H1 (cell line): ENCODE results near the gene TMEM132A. TPM values are rescaled to one million over a fixed set of nuclear protein-coding genes. Genes with fewer than 3 reads are reported as not detected.

ENCODE experiments used
- CTCF ChIA-PET: fragments of 300-600 bp; sonication (Branson Sonifier 250); formaldehyde crosslinking; loops from one replicate; lab custom pipeline; 2021; ENCODE audit not compliant: partially characterized antibody; lab: Charles Lee
- POLR2A ChIA-PET: fragments of 300-600 bp; sonication (Branson Sonifier 250); formaldehyde crosslinking; loops from one replicate; lab custom pipeline; 2021; ENCODE audit warnings: inconsistent platforms; ENCODE audit not compliant: partially characterized antibody; lab: Charles Lee
- DNase-seq, 2 experiments: peaks; one replicate each; pipeline versions ENCODE4 v3.0.0 to v3.0.0-alpha.2; 2010 to 2022; ENCODE audit warnings: low spot score in 2 of 2, low read depth in 1 of 2, mixed read lengths in 1 of 2
- FAIRE-seq: peaks from 2 replicates; lab custom pipeline; 2011; peaks lifted over from hg19 to GRCh38; lab: Jason Lieb, UNC
- H2AFZ ChIP-seq: 2 replicates; pipeline ENCODE4 v1.8.1; 2012; ENCODE audit warnings: low read length, inconsistent platforms
- H2AK5ac ChIP-seq: 2 replicates; pipeline ENCODE4 v1.6.1; 2013; ENCODE audit warnings: low read depth, low read length
- H2BK120ac ChIP-seq: replicated peaks from 2 replicates; pipeline ENCODE3; 2013; ENCODE audit warnings: low read depth, low read length, inconsistent platforms
- H2BK12ac ChIP-seq: 2 replicates; pipeline ENCODE4 v1.6.1; 2013; ENCODE audit warnings: low read depth, low read length
- H2BK15ac ChIP-seq: 2 replicates; pipeline ENCODE4 v1.6.1; 2013; ENCODE audit warnings: low read length
- H2BK20ac ChIP-seq: 2 replicates; pipeline ENCODE4 v1.6.1; 2013; ENCODE audit warnings: low read length
- H2BK5ac ChIP-seq: 2 replicates; pipeline ENCODE4 v1.6.1; 2013; ENCODE audit warnings: low read depth, low read length
- H3K14ac ChIP-seq: 2 replicates; pipeline ENCODE4 v1.6.1; 2013; ENCODE audit warnings: inconsistent platforms; ENCODE audit not compliant: insufficient read length
- H3K18ac ChIP-seq: 2 replicates; pipeline ENCODE4 v1.6.1; 2013; ENCODE audit warnings: low read length; ENCODE audit errors: extremely low read depth
- H3K23ac ChIP-seq: 2 replicates; pipeline ENCODE4 v1.6.1; 2013; ENCODE audit warnings: inconsistent platforms; ENCODE audit not compliant: insufficient read length
- H3K23me2 ChIP-seq: 2 replicates; pipeline ENCODE4 v1.6.1; 2013; ENCODE audit warnings: low read depth, low read length
- H3K27ac ChIP-seq: 2 replicates; pipeline ENCODE4 v1.6.1; 2011; ENCODE audit warnings: low read depth, low read length, inconsistent platforms
- H3K27me3 ChIP-seq, 4 experiments: replicated peaks in 1 of 4; 1 replicate in 1 of 4; 2 replicates in 3 of 4; pipeline versions ENCODE4 v1.6.1 to v1.8.1; 2011 to 2013; ENCODE audit warnings: low read length in 3 of 4, mild to moderate bottlenecking in 3 of 4, inconsistent platforms in 2 of 4, mixed read lengths in 2 of 4, moderate library complexity in 1 of 4; ENCODE audit not compliant: control insufficient read depth in 3 of 4, insufficient read depth in 3 of 4; ENCODE audit errors: extremely low read depth in 1 of 4
- H3K36me3 ChIP-seq, 4 experiments: 2 replicates each; pipeline versions ENCODE4 v1.6.1 to v1.8.1; 2011 to 2013; ENCODE audit warnings: mild to moderate bottlenecking in 4 of 4, low read length in 3 of 4, moderate library complexity in 2 of 4, control low read depth in 1 of 4, inconsistent platforms in 1 of 4; ENCODE audit not compliant: insufficient read depth in 4 of 4, control insufficient read depth in 2 of 4
- H3K4ac ChIP-seq: replicated peaks from 2 replicates; pipeline ENCODE3; 2013; ENCODE audit warnings: low read length, low read depth, mixed read lengths, inconsistent platforms; ENCODE audit not compliant: insufficient read length
- H3K4me1 ChIP-seq, 4 experiments: replicated peaks in 1 of 4; 1 replicate in 1 of 4; 2 replicates in 3 of 4; pipeline versions ENCODE4 v1.6.1 to v1.8.1; 2011 to 2013; ENCODE audit warnings: low read length in 3 of 4, inconsistent platforms in 2 of 4, mixed read lengths in 1 of 4; ENCODE audit not compliant: insufficient read depth in 4 of 4, control insufficient read depth in 3 of 4
- H3K4me2 ChIP-seq, 2 experiments: 2 replicates each; pipeline versions ENCODE4 v1.6.1 to v1.8.1; 2011 to 2013; ENCODE audit warnings: low read depth in 2 of 2, low read length in 2 of 2, control low read depth in 1 of 2, inconsistent platforms in 1 of 2, mild to moderate bottlenecking in 1 of 2; ENCODE audit not compliant: insufficient read depth in 1 of 2
- H3K4me3 ChIP-seq, 4 experiments: fragments of 200-600, 300-600 bp in 1 of 4; sonication (generic), shearing (Covaris generic), sonication (Bioruptor Twin) in 1 of 4; 2 replicates each; pipeline versions ENCODE4 v1.5.1 to v1.8.1; 2011 to 2016; ENCODE audit warnings: low read length in 4 of 4, low read depth in 3 of 4, control low read depth in 2 of 4, inconsistent platforms in 2 of 4, mild to moderate bottlenecking in 2 of 4, mixed read lengths in 1 of 4, moderate library complexity in 1 of 4; ENCODE audit not compliant: insufficient read depth in 2 of 4; ENCODE audit errors: extremely low read depth in 1 of 4
- H3K56ac ChIP-seq: replicated peaks from 2 replicates; pipeline ENCODE3; 2013; ENCODE audit warnings: low read depth, mild to moderate bottlenecking, mixed read lengths, low read length, inconsistent platforms; ENCODE audit not compliant: insufficient read length
- H3K79me1 ChIP-seq: 2 replicates; pipeline ENCODE4 v1.6.1; 2013; ENCODE audit warnings: low read depth, low read length, control low read depth
- H3K79me2 ChIP-seq, 2 experiments: 2 replicates each; pipeline versions ENCODE4 v1.6.1 to v1.8.1; 2012 to 2013; ENCODE audit warnings: low read length in 2 of 2, mild to moderate bottlenecking in 2 of 2, inconsistent platforms in 1 of 2; ENCODE audit not compliant: insufficient read depth in 2 of 2, control insufficient read depth in 1 of 2
- H3K9ac ChIP-seq, 4 experiments: replicated peaks in 1 of 4; 1 replicate in 1 of 4; 2 replicates in 3 of 4; pipeline versions ENCODE4 v1.6.1 to v1.8.1; 2011 to 2013; ENCODE audit warnings: low read depth in 3 of 4, low read length in 3 of 4, control low read depth in 2 of 4, mild to moderate bottlenecking in 2 of 4, moderate library complexity in 2 of 4, inconsistent platforms in 1 of 4; ENCODE audit errors: extremely low read depth in 1 of 4
- H3K9me3 ChIP-seq, 2 experiments: 2 replicates each; pipeline versions ENCODE4 v1.6.1 to v1.8.1; 2012 to 2013; ENCODE audit warnings: mild to moderate bottlenecking in 2 of 2, moderate library complexity in 2 of 2, control low read depth in 1 of 2, inconsistent platforms in 1 of 2, low read depth in 1 of 2, low read length in 1 of 2, mixed read lengths in 1 of 2; ENCODE audit not compliant: insufficient read depth in 2 of 2
- H4K20me1 ChIP-seq, 2 experiments: replicated peaks in 1 of 2; 2 replicates each; pipeline versions ENCODE3 to v1.8.1; 2011 to 2013; ENCODE audit warnings: inconsistent platforms in 2 of 2, low read length in 2 of 2, mild to moderate bottlenecking in 1 of 2; ENCODE audit not compliant: insufficient read depth in 2 of 2, control insufficient read depth in 1 of 2
- H4K5ac ChIP-seq: 2 replicates; pipeline ENCODE4 v1.6.1; 2013; ENCODE audit warnings: low read length, low read depth, mixed read lengths, inconsistent platforms; ENCODE audit not compliant: insufficient read length
- H4K8ac ChIP-seq: 2 replicates; pipeline ENCODE4 v1.8.0; 2013; ENCODE audit warnings: mild to moderate bottlenecking, moderate library complexity, low read length, inconsistent platforms; ENCODE audit not compliant: insufficient read depth; ENCODE audit errors: extremely low read depth
- H4K91ac ChIP-seq: replicated peaks from 2 replicates; pipeline ENCODE3; 2013; ENCODE audit warnings: low read length, mixed read lengths, inconsistent platforms; ENCODE audit not compliant: insufficient read length
- CBX8 ChIP-seq: fragments of 300-800, 300-1000 bp; sonication (generic); IDR thresholded peaks from 2 replicates; pipeline ENCODE4 v1.7.1; 2016; ENCODE audit warnings: low read depth, low read length, borderline replicate concordance
- JUN ChIP-seq: IDR thresholded peaks from 2 replicates; pipeline ENCODE4 v1.6.1; 2011; ENCODE audit warnings: low read depth, mild to moderate bottlenecking, improper control_type of control experiment, low read length
- KDM1A ChIP-seq: fragments of 200-600, 300-600 bp; sonication (generic); IDR thresholded peaks from 2 replicates; pipeline ENCODE4 v1.7.1; 2016; ENCODE audit warnings: mild to moderate bottlenecking, low read length, borderline replicate concordance
- MAX ChIP-seq: IDR thresholded peaks from 2 replicates; pipeline ENCODE4 v1.6.1; 2012; ENCODE audit warnings: inconsistent platforms
- PHF8 ChIP-seq: fragments of 200-600 bp; sonication (generic); conservative IDR thresholded peaks from 2 replicates; pipeline ENCODE4 v1.7.1; 2012; ENCODE audit warnings: low read depth, mild to moderate bottlenecking, inconsistent platforms, low read length, moderate library complexity
- SIN3A ChIP-seq, 2 experiments: IDR thresholded peaks in 1 of 2; conservative IDR thresholded peaks in 1 of 2; 2 replicates each; pipeline ENCODE4 v1.6.1; 2011 to 2012; ENCODE audit warnings: low read length in 2 of 2, improper control_type of control experiment in 1 of 2, low read depth in 1 of 2, mild to moderate bottlenecking in 1 of 2
- SIX5 ChIP-seq: IDR thresholded peaks from 2 replicates; pipeline ENCODE4 v1.6.1; 2011; ENCODE audit warnings: mild to moderate bottlenecking, low read depth, low read length
- SP4 ChIP-seq: IDR thresholded peaks from 2 replicates; pipeline ENCODE4 v1.6.1; 2012; ENCODE audit warnings: low read length, inconsistent platforms
- YY1 ChIP-seq: IDR thresholded peaks from 2 replicates; pipeline ENCODE4 v1.6.1; 2011; ENCODE audit warnings: low read depth, mild to moderate bottlenecking, low read length
- WGBS, 2 experiments: shearing (Covaris generic) in 1 of 2; methylation state at CpG; one replicate each; pipeline versions ENCODE4 v1.1.6 to v1.1.7; 2013 to 2015; ENCODE audit warnings: low lambda C conversion rate in 2 of 2, mixed read lengths in 2 of 2, inconsistent platforms in 1 of 2, low coverage in 1 of 2, missing lambda C conversion rate in 1 of 2; ENCODE audit not compliant: insufficient replicate concordance in 2 of 2, insufficient coverage in 1 of 2, insufficient read length in 1 of 2; ENCODE audit errors: extremely low coverage in 1 of 2, missing lambda C conversion rate in 1 of 2; 5-methylcytosine and 5-hydroxymethylcytosine counted together
- polyA plus RNA-seq, 7 experiments: library from polyadenylated mRNA; depleted of rRNA in 3 of 7; stranded (reverse) in 5 of 7; unstranded in 2 of 7; fragments of >200 nt in 5 of 7; fragments of 200-250 nt in 2 of 7; gene quantifications; 1 replicate in 5 of 7; 2 replicates in 1 of 7; 4 replicates in 1 of 7; pipeline versions ENCODE4 v1.2.1 to v1.2.3, GENCODE V29; 2011 to 2013; ENCODE audit warnings: missing spikeins in 2 of 7, mixed read lengths in 2 of 7
- total RNA-seq: library from RNA; stranded (reverse); fragmentation: NEBNext Ultra II Directional; extraction: Animal tissue kit (Norgen Biotek cat#: 25700); gene quantifications from 2 replicates; pipeline ENCODE4 v1.2.1, GENCODE V29; 2021

TMEM132A gene
- total and polyA plus RNA-seq, 2 of the 8 experiments (the other 6 are each of a cell fraction or from before 2014, with no cell fraction given): 46.6 to 97.9 TPM

GRCh38 chr11:60906132-60906972 lies 17.9 kb upstream of the TMEM132A start, which contains the start of gene PRPF19:
Gene PRPF19, minus strand, starts transcription at chr11:60906585. Its CDS starts 203 bp downstream, at chr11:60906382.
- H3K18ac ChIP-seq: peak within 1 kb of the TSS; percentile 65; the same call in 1 of the 2 replicates
- no peak within 1 kb of the TSS for H3K23ac ChIP-seq
- H2BK5ac ChIP-seq: no peak within 1 kb of the TSS; the same call in 1 of the 2 replicates
- no peaks in the 10 kb centered on the region for H3K9me3 ChIP-seq
- H3K79me1 ChIP-seq: peaks cover 6% of the 10 kb centered on the region
- 2% methylated on average over 74 of the region's 75 CpGs; no CpG with 5 or more reads in 1 of the 2 experiments for WGBS, 2 experiments
- H4K8ac ChIP-seq: peak within 1 kb of the TSS; percentile 90
- no peak within 1 kb of the TSS for H3K4ac ChIP-seq
- peak within 1 kb of the TSS; percentile 32 for H4K5ac ChIP-seq
- H3K4me2 ChIP-seq: peak within 1 kb of the TSS; percentile 81 to 97
- peak within 1 kb of the TSS; percentile 90 for H3K56ac ChIP-seq
- no peak within 1 kb of the TSS for H3K14ac ChIP-seq
- H3K36me3 ChIP-seq: peaks cover 8 to 22% (median 20%) of the 10 kb centered on the region in 4 experiments; a peak in 7 of 8 replicates
- H3K4me3 ChIP-seq: peak within 1 kb of the TSS; percentile 76 to 91 (median 90)
- DNase-seq: peak; percentile 74 to 99
- peaks cover 2% of the 10 kb centered on the region; the same call in 1 of the 2 replicates for H3K23me2 ChIP-seq
- peaks cover 2 to 8% (median 5%) of the 10 kb centered on the region in 4 experiments; a peak in 4 of 7 replicates for H3K4me1 ChIP-seq
- H3K27me3 ChIP-seq: peaks cover 0 to 2% (median 0%) of the 10 kb centered on the region in 4 experiments; a peak in 1 of 7 replicates
- no peak within 1 kb of the TSS for H2BK120ac ChIP-seq
- H2BK12ac ChIP-seq: no peak within 1 kb of the TSS
- POLR2A ChIA-PET: interaction anchor here (0.8 to 4.2 kb wide), 10 partner anchors 9 to 75 kb away, joined by 3 to 28 read pairs (median 4); partner anchors contain the start of genes CCDC86, TMEM109 and TMEM132A
- peak; percentile 63 for FAIRE-seq
- H2AFZ ChIP-seq: no peak within 1 kb of the TSS
- peak within 1 kb of the TSS; percentile 55 for H3K27ac ChIP-seq
- peak within 1 kb of the TSS; percentile 29 for H4K91ac ChIP-seq
- CTCF ChIA-PET: interaction anchor here (0.6 to 23.0 kb wide), 5 partner anchors 9 to 74 kb away, joined by 3 to 522 read pairs (median 9); no protein-coding TSS in a partner anchor
- peaks cover 10 to 21% of the 10 kb centered on the region in 2 experiments for H4K20me1 ChIP-seq
- peak within 1 kb of the TSS; percentile 80 to 92 (median 85) for H3K9ac ChIP-seq
- no peak within 1 kb of the TSS for H2AK5ac ChIP-seq
- H2BK20ac ChIP-seq: no peak within 1 kb of the TSS
- H2BK15ac ChIP-seq: no peak within 1 kb of the TSS
- peaks cover 23 to 40% of the 10 kb centered on the region in 2 experiments for H3K79me2 ChIP-seq
- TF ChIP-seq MAX (peak; percentile 83), PHF8 (peak; percentile 79), SP4 (0 out of 2 replicates have a peak, but pooled peaks have one; percentile 31), KDM1A (peak; percentile 71), CBX8 (no peak), SIN3A (conservative IDR thresholded peaks at IDR 0.05 in 1 of 2, IDR thresholded peaks at IDR 0.05 in 1 of 2; ENCODE audit: low read depth in 1 of 2, low read length in 2 of 2) (peak in 1 of 2 experiments; percentile 75; a peak in 2 of 4 replicates), JUN (no peak), SIX5 (peak; percentile 53), YY1 (peak; percentile 58; the same call in 1 of the 2 replicates)
